Superior temporal gyrus (tissue), 1 donor: ENCODE results near the gene KLF9.

Experiments used
- DNase-seq: peaks from one replicate; pipeline ENCODE4 v3.0.0-alpha.2; 2016; ENCODE audit errors: extremely low spot score

KLF9 gene

DNA sequence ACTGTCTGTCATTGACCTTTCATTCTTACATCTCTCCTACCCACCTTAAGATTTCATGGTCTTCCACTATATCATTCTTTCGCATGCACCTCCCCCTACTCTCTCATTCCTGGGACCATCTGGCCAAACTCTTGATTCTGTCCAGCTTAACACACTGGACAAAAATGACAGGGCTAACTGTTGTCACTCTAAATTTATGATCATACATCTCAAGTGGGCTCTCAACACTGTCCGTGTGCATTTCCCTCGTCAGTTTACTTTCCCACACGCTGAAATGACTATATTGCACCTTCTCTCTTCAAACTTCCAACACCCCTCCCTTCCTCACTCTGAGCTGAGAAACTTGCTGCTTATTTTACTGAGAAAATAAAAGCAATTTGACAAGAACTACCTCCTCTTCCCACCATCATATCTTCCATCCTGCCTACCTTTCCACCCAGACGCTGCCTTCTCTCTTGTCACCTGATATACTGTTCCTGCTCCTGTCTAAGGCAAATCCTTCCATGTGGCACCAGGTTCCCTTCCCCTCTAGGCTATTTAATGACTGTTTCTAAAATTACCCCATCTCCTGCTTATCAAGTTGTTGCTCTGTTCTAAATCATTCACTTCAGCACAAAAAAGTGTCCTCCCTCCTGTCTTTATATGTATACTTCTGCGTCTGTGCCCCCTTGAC, 8.1 kb upstream of the KLF9 start:
- peak; percentile 25 for DNase-seq

DNA sequence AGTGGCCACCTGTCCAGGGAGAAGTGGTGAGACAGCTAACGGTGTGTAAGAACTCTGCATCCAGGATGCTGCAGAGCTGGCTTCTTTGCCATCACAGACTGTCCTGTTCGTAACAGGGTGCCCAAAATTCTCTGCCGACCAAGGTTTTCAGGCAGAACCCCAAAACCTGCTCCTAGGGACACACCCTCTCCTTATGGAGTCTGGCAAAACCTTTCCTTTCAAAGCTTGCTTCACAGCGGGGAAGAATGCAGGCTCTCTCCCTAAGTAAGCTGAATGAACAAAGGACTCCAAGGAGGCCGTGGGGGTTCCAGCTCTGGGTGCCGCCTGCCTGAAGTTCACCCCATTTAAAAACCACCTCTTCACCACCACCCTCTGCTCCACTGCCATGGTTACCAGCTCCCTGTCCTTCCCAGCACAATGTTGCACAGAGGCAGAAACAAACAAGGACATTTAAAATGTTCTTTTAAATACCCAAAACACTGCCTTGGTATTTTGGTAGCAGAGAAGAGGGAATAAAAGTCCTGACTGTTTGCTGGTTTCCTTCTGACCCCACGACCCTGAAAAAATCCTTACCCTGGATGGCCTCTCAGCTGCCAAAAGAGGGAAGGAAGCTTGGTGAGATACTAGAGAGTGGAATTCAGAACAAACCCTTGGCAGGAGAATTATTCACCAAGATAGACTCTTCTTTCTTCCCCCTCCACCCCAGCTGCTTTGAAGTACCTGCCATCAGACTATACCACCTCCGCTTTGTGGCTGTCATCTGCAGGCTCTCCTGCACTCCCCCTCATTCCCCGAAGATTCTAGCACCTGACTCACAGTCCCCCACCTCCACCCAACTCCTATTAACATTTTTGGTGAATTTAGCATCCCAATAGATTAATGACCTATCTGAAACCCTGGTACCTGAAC, 7.1 kb upstream of the KLF9 start:
- peak; percentile 79 for DNase-seq

DNA sequence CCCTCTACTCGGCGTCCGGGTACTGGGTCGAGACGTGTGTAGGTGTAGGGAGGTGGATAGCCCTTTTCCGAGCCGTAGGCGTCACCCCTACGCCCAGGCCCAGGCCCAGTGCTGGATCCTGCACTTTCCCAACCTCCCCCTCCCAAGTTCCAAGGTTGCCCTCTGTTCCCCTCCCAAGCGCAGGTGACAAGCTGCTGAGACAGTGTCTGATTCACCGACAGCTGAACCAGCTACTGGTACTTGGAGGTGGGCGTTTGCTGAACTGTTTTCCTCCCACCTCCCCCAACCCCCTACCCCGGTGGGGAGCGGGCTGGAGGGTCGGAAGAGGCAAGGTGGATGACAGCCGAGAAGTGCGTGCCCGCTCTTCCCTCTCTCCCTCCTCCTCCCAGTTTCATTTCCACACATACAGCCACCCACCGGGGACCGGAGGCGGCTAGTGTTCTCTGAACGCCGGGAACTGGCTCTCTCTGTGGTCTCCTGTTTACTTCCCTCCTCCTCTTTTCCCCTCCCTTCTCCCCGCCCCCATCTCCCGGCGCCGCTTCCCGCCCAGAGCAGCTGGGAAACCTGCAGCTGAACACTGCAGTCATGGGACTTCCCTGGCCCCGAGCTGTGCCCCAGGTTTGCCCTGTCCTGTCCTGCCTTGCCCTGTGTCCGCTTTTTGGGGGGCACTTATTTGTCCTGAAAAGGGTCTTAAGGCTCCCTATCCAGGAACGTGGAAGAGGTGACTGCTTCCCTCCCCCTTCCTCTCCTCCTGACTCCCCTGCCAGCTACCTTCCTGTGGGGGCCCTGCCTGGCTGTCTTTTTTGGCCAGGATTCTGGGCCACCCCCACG, 6.2 kb upstream of the KLF9 start:
- peak; percentile 91 for DNase-seq

DNA sequence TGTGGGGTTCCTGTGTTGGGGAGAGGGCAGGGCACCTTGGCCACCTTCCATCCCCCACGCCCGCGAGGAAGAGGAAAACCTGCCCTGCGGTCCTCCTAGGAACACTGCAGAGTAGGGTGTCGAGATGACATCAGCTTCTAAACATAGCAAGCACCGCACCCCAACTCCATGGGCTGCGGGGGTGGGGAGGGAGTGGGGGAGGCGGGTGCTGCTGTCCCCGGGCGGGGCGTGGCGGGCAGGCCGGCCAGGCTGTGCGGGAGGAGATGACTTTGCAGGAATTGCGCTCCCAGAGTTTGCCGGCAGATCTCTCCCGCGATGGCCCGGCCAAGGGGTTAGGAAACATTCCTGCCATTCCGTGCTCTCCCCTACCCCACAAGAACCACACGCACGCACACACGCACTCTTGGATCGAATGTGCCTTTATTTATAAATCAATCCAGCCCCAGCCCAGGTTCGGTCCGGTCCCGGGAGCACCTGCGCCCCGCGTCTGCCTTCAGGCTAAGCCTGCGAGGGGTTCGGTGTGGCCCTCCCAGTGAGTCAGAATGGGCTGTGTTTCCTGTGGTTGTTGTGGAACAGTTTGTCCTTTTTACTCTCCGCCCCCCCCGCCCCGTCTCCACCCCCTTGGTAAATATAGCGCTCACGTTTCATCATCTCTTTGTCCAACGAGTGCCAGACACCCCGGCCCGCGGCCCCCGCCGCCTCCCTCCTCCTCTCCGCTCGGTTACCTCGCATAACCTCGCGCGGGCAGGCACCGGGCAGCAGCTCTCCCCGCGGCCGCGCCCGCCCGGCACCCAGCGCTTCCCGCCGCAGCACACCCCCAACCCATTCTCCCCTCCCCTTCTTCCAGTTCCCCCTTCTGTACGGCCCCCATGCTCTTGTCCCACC, 5.3 kb upstream of the KLF9 start:
- peak; percentile 88 for DNase-seq

DNA sequence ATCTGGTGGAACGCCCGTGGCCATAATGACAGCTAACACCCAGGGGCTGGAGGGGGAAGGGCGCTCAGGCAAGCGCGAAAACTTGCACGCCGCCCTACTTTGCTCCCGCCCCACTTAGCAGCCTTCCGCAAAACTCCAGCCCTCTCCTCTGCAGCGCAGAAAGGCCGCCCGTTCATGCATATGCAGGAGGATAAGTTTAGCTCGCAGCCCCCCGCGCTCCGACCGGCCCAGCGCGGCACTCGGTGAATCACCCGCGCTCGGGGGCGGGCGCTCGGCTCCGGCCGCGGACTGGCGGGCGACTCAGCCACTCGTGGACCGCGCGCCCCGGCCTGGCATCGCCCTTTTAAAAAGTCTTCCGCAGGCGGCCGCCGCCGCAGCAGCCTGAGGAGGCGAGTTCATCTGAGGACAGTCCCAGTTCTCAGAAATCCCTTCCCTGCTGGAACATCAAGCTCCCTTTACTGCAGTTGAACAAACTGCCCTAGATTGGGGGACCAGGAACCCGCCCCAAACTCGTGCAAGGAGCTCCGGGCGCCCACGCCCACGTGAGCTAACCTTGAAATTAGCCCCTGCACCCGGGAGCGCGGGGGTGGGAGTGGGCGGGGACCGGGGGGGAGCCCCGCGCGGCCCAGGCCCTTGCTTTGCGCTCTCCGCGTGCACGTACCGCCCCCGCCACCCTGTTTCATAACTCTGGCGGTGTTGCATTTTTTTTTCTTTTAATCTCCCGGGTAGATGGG, 4.5 kb upstream of the KLF9 start:
- peak; percentile 94 for DNase-seq

DNA sequence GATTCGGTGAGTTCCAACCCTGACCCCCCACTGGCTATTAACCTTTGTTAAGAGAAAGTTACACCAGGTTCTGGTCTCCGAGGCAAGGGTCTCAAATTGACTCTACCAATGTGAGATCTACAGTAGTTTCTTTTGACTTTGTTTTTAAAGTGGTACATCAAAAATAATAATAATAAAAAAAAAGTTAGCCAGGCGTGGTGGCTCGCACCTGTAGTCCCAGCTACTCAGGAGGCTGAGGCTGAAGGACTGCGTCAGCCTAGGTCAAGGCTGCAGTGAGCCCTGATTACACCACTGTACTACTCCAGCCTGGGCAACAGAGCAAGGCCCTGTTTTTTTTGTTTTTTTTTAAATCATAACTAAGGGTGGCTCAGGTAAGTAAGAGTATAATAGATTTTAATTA, 1.0 kb upstream of the KLF9 start:
- DNase-seq, result no peak

DNA sequence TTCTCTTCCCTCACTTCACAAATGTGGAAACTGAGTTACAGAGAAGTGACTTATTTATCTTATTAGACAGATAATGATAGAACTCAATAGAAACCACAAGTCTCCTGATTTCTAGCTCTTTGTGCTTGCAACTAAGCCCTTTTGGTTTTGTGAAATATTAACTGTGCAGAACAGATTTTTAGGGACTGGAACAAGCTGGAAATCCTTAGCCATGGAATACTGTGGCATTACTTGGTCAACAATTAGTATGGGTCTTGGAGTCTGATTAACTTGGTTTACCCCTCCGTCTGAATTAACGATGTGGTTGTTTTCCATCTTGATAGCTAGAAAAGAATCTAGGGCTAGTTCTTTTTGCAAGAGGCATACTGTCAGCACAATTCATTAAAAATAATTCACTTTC, 584 bp upstream of the KLF9 start:
- DNase-seq, result peak; percentile 41

DNA sequence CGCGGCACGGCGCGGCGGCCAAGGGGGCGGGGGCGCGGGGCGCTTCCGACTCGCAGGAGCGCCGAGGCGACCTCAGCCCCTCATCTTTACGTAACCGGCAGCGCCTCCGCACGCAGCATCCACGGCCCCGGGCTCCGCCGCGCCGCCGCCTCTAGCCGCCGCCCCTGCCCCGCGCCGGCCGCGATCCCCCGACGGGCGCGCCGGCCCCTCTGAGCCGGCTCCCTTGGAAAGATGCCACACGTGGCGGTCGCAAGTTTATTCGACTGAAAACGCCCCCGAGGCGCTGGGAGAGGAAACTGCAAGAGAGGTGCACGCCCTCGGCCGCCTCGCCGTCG, 1.0 kb downstream of the KLF9 start:
- DNase-seq, result no peak

DNA sequence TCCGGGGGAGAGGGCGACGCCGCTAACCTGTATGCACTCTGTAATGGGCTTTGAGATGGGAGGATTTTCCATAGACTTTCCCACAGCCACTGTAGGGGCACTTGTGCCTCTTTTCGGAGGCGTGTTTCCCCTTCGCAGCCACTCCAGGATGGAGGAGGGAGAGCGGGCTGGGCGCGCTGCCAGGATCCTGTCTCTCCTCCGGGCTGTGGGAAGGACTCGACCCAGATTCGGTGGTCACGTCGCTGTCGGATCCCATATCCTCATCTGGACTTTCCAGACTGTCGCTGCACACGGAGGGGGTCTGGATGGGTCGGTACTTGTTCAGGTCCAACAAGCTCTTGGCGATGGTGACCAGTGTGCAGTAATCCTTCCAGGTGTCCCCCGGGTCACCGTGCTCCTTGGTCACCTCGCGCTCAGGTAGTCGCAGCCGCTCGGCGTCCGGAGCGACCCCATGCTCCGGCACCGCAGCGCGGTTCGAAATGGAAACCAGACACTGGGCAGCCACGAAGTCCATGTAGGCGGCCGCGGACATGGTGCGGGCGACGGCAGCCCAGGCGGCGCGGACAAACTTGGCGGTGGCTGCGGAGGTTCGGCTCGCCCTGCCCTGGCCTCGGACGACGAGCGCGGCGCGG, 1.5 kb downstream of the KLF9 start:
- DNase-seq, result peak; percentile 82

DNA sequence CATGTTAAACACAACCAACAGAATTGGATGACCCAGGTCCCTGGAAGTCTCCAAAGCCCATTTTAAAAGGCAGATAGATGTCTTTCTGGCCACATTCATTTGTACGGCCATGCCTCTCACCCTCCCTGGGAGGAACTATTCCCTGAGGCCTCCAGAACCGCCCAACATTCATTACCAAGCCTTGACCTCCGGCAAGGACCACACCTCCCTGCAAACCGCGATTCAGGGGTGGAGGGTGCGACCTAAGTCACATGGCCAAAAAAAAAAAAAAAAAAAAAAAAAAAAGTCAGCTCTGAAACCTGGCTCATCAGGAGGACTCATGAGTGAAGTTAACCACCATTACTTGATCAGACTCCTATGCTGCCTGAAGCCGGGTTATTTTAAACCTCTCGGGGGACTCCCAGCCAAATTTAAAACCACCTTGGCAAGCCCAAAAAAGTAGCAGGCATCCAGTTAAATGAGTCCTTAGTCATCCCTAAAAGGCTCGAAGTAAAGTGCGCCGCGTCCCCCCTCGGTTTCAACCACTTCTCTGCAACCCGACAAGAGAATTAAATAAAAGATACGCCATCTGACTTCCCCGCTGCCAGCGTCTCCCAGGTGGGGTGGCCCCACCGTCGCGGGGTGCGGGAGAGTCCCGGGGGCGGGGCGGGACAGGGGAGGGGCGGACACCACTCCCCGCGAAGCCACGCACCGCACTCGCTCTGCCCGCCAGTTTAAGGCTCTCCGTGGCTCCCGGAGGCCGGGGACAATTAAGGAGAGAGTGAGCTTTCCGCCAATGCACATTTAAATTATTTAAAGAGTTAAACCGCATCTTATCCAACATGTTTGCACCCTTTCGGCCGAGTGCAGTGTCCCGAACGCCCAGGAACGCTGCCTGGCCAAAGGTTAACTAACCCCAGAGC, 2.3 kb downstream of the KLF9 start:
- DNase-seq, result peak; percentile 57

DNA sequence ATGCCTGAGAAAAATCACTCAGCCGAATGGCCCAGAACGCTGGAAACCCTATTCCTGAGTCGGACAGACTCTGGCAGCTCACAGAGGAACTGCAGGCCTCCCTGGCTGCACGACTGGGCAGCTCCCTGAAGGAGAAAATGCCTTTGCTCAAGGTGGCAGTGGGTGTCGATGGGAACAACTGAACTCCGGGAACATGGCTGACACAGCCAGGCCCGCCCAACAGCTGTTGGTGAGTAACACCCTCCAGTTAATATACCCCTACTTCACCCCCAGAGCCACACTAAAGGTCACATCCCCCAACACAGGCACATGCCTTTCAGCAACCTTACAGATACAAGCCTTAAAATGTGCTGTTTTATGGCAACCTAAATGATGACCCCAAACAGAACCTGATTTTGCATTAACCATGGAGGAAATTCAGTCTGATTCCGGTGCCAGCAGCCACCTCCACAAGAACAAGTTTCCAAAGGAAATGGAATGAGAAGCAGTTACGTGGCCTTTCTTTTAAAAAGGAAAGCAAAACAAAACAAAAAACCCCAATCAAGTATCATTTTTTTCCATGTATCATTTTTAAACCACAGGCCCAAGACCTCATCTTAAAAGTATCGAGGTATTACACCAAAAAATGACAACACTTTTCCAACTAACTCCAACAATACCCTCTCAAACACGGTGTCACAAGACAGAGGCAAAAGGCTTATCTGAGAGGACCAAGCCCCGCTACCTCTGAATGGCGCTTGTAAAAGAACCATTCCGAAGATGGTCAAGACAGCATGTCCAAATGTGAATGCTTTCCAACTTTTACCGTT, 3.1 kb downstream of the KLF9 start:
- peak; percentile 76 for DNase-seq

DNA sequence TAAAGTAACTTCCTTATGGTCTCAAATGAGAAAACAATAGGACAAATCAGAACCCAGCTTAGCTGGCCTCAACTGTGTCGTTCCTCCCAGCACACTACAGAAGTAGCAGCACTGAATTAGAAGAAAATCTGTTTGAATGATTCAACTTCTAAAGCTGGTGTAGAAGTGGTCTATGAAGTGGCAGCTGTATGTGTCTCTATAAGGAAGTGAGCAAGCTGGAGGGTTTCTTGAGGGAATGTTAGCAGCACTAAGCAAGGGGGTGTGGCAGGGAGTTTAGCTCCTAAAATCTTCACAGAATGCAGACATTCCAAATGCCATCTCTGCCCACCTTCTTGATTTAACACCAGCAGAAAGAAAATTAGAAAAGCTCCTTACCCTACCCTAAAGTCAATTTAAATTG, 4.1 kb downstream of the KLF9 start:
- peak; percentile 63 for DNase-seq

DNA sequence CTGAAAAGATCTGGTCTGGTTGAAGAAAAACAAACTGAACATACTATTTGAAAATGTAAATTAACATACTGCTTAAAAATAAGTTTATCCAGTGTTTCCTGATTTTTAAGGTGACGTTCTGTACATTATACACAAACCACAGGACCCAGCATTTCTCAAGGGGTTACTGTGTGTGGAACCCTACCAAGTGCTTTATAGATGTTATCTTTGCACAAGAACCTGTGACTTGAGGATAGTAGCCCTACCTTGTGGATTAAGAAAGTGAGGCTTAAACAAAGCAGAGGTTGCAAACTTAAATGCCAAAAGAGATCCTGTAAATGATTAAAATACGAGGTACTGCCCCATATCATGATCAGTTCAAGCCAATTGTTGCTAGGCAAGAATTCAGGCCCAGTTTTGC, 4.7 kb downstream of the KLF9 start:
- no peak for DNase-seq

DNA sequence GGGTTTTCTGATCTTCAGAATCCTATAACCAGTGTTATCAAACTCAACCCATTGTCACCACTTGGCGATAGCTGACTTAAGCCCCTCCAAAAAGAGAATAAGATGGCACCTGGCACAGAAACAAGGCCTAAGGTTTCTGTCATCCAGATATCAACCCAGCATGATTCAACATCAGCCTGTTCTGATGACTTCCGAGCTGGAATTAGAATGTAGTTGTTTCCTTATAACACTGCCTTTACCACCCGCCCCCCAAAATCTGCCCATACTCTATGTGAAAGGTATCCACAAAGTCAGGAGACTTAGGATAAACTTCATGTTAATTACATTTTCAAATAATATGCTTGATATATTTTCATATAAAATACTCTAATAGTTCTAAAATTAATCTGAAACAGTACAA, 5.2 kb downstream of the KLF9 start:
- DNase-seq, result no peak

DNA sequence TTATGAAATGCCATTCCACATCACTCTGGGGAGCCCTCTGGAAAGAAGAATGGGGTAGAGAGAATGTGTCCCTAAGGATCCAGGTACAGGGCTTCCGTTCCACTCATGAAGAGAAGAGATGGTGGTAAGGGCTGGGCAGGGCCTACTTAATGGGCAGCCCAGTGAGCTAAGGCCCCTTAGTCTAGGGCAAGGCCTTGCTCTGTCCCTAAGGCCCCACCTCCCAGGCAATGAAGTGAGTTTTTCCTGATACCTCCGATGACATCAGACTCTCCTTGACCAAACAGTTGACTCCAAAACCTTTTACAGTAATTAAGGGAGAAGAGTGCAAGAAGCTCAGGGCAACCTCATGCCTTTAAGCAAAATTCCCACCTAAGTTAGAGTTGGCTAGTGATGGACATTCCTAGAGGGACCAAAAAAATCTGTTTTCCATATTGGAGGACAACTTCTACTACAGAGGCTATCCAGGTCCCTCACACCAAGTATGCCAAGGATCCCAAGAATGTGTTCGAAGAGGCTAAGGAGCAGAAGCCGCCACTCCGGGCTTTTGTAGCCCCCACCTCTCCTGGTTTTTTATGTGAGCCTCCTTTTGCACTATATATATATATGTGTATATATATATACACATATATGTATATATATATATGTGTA, 5.9 kb downstream of the KLF9 start:
- no peak for DNase-seq

DNA sequence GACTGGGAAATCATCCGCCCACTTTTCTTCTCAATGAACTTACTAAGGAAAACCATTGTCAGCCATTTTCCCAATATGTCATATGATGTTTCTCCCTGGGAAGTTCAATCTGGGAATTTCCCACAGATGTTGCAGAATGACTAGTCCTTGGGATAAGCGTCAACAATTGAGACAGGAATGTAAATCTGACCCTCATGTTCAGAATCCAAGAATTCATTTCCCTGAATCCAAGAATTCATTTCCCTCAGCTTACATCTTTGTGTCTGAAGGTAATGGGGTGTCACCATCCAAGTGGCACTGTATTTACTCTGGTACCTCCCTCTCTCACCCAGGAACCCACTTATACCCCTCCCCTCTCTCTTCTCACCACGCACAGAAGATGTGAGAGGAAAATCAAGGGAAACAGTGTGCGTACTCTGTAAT, 7.4 kb downstream of the KLF9 start:
- DNase-seq, result no peak

DNA sequence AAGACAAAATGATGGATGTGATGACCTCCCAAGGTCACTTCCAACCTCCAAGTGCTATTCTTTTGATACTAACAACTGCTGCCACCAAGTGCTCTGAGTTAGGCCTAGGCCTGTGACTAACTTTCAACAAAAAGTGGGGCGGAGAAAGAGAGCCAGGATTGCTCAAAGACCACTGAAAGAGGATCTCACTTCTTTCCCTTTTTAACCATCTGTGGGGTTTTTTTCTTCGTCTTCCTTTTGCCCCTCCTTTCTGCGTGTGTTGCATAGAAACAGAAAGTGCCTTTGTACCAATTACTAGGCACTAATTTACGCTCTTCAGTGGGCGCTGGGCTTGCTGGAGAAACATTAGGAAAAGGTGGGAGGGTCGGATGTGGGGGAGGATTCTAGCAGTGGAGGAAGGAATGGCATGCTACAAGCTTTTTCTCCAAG, 8.0 kb downstream of the KLF9 start:
- DNase-seq, result peak; percentile 69
